Central memory CD8-positive, alpha-beta T cell (primary cell): ENCODE results near the gene DSP.

Experiments
- ATAC-seq: fragments of 150-1000 bp; cut with Tn5 transposase; replicated peaks from 2 replicates; pipeline ENCODE4 v1.10.0; 2022; ENCODE audit warnings: mild to moderate bottlenecking, moderate FRiP score, moderate number of reproducible peaks; ENCODE audit not compliant: poor library complexity, severe bottlenecking; ENCODE audit errors: extremely low read depth
- DNase-seq, 2 donors: peaks; one replicate each; pipeline ENCODE4 v3.0.0; 2021; ENCODE audit warnings: low spot score in 2 of 2
- H3K27ac Mint-ChIP-seq: one replicate; pipeline ENCODE4 v1.8.0; 2022; ENCODE audit warnings: low read depth, mild to moderate bottlenecking, moderate library complexity, mixed read lengths
- H3K27me3 Mint-ChIP-seq: one replicate; pipeline ENCODE4 v1.8.0; 2022; ENCODE audit warnings: mixed read lengths
- H3K36me3 Mint-ChIP-seq: one replicate; pipeline ENCODE4 v1.8.0; 2022; ENCODE audit warnings: mild to moderate bottlenecking, moderate library complexity, mixed read lengths; ENCODE audit not compliant: insufficient read depth
- H3K4me1 Mint-ChIP-seq: one replicate; pipeline ENCODE4 v1.8.0; 2022; ENCODE audit warnings: mixed read lengths
- H3K4me3 Mint-ChIP-seq: one replicate; pipeline ENCODE4 v1.8.0; 2022; ENCODE audit warnings: mild to moderate bottlenecking, moderate library complexity, mixed read lengths
- H3K9me3 Mint-ChIP-seq: one replicate; pipeline ENCODE4 v1.8.0; 2022; ENCODE audit warnings: mixed read lengths

The DSP gene

DNA sequence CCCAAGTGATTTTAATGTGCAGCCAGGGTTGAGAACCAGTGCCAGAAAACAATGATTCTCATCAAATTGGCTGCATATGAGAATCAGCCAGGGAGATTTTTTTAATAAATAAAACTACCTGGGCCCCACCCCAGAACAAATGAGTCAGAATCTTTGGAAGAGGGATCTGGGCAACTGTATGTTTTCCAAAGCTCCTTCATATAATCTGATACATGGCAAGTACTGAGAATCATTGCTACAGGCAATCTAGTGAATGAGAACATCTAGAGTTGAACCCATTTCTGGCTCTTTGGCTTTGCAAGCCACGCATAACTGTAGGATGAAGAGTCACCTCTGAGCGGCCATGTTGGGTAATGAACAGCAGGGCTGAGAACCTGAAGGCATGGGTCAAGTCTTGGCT lies 26.1 kb upstream of the DSP start:
- DNase-seq (no peak), ATAC-seq (no peak)
- Mint-ChIP-seq H3K9me3 (no peaks in the 10 kb centered on the region), H3K4me3 (no peak overlapping the region), H3K4me1 (no peaks in the 10 kb centered on the region), H3K36me3 (peaks cover 1% of the 10 kb centered on the region), H3K27ac (no peak overlapping the region), H3K27me3 (peaks cover 36% of the 10 kb centered on the region)

DNA sequence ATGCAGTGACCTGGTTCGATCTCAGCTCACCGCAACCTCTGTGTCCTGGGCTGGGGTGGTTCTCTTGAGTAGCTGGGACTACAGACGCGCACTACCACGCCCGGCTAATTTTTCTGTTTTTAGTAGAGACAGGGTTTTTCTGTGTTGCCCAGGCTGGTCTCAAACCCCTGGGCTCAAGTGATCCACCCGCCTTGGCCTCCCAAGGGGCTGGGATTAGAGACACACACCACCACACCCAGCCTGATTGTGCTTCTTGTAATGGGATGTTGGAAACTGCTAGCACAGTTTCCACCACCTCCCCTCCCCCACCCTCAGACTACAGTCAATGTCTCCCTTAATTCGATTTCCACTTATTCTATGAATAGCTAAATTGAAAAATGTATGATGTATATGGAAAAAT lies 22.6 kb upstream of the DSP start:
- Mint-ChIP-seq H3K27me3 (peaks cover 14% of the 10 kb centered on the region), H3K9me3 (no peaks in the 10 kb centered on the region), H3K36me3 (peaks cover 1% of the 10 kb centered on the region), H3K27ac (no peak overlapping the region), H3K4me1 (no peaks in the 10 kb centered on the region), H3K4me3 (no peak overlapping the region)
- DNase-seq (no peak), ATAC-seq (no peak)

DNA sequence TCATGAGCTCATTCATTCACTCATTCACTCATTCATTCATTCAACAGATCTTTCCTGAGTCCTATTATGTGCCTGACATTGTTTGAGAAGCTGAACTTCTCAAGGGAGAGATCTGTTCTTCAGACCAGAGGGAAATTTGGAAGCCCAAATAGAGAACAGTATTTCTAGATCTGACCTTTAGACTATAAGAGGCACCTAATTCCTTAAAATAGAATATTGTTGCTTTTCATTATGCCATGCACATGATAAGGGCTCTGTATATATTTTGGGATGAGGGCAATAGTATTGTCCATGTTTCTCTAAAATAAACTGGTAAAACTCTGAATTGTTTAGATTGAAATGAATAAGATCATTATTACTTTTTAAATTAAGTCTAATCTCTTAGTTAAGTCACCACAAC lies 18.6 kb upstream of the DSP start:
- no peaks in the 10 kb centered on the region for H3K4me1 Mint-ChIP-seq
- H3K36me3 Mint-ChIP-seq = peaks cover 1% of the 10 kb centered on the region
- H3K27me3 Mint-ChIP-seq = peaks cover 48% of the 10 kb centered on the region
- ATAC-seq = no peak
- no peaks in the 10 kb centered on the region for H3K9me3 Mint-ChIP-seq
- no peak overlapping the region for H3K27ac Mint-ChIP-seq
- no peak for DNase-seq
- no peak overlapping the region for H3K4me3 Mint-ChIP-seq

DNA sequence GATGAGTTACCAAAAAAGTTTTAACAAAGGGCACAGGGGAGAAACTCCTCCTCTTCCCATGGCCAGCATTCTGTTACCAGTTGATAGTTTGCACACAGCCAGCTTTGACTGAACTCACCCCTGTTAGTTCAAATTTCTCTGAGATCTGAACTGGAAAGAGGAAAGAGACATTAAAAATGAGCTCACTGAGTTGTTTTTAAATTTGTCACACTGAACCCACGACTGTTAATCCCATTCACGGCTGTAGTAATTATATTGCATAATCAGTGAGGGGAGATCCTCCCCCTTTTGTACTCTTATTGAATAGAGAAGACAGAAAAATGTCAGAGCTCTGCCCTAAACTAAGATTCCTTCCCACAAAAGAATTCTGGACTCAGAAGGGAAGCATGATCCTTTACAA lies 17.5 kb upstream of the DSP start:
- ATAC-seq (no peak), DNase-seq (no peak)
- no peak overlapping the region for H3K27ac Mint-ChIP-seq
- peaks cover 1% of the 10 kb centered on the region for H3K36me3 Mint-ChIP-seq
- no peaks in the 10 kb centered on the region for H3K9me3 Mint-ChIP-seq
- peaks cover 59% of the 10 kb centered on the region for H3K27me3 Mint-ChIP-seq
- H3K4me3 Mint-ChIP-seq = no peak overlapping the region
- no peaks in the 10 kb centered on the region for H3K4me1 Mint-ChIP-seq

GRCh38 chr6:7526755-7527154 lies 14.7 kb upstream of the DSP start:
- Mint-ChIP-seq H3K4me1 (no peaks in the 10 kb centered on the region), H3K27ac (no peak overlapping the region), H3K27me3 (peaks cover 65% of the 10 kb centered on the region), H3K9me3 (no peaks in the 10 kb centered on the region), H3K4me3 (no peak overlapping the region), H3K36me3 (no peaks in the 10 kb centered on the region)
- ATAC-seq (no peak), DNase-seq (no peak)

DNA sequence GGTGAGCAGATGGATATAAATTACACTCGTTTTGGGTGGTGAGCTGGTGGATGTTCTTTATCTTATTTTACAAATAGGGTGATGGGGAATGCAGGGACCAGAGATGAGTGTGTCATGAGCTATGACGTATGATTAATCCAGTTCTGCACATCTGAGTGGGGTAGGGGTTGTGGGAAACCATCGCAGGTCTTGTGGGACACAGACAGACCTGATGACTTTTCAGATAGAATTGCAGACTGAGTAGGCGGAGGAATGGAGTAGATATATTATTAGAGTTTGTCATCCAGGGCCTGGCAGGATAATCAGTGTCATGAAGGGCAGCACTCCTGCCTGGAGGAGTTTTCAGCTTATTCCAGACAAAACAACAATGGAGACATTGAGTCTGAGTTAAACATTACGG lies 12.9 kb upstream of the DSP start:
- peaks cover 65% of the 10 kb centered on the region for H3K27me3 Mint-ChIP-seq
- H3K27ac Mint-ChIP-seq = no peak overlapping the region
- DNase-seq = no peak
- no peaks in the 10 kb centered on the region for H3K4me1 Mint-ChIP-seq
- no peaks in the 10 kb centered on the region for H3K9me3 Mint-ChIP-seq
- no peaks in the 10 kb centered on the region for H3K36me3 Mint-ChIP-seq
- no peak overlapping the region for H3K4me3 Mint-ChIP-seq
- ATAC-seq = no peak

- no peaks in the 10 kb centered on the region for H3K9me3 Mint-ChIP-seq
- H3K4me3 Mint-ChIP-seq = no peak overlapping the region
- H3K27ac Mint-ChIP-seq = no peak overlapping the region
- no peaks in the 10 kb centered on the region for H3K36me3 Mint-ChIP-seq
- H3K4me1 Mint-ChIP-seq = no peaks in the 10 kb centered on the region
- ATAC-seq (no peak), DNase-seq (no peak)
- peaks cover 65% of the 10 kb centered on the region for H3K27me3 Mint-ChIP-seq
Observed at GRCh38 chr6:7529141-7529540, 12.3 kb upstream of the DSP start.

DNA sequence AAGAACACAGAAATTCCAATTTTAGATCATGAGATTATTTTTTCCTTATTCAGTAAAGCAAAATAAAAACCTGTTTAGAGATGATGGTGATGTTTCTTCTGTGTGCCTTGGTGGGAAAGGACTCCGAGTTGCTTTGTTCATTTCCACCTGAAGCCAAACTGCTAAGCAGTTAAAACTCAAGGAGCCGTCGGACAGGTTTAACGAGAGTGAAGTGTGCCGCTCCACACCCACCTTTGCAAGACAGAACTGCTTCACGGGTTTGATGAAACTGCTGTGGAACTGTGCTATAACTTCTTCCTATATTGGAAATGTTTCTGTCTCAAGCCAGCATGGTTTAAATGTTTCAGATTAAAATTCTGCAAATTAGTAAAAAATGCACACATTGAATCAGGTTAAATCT lies 9.2 kb upstream of the DSP start:
- Mint-ChIP-seq H3K27me3 (peaks cover 54% of the 10 kb centered on the region), H3K9me3 (no peaks in the 10 kb centered on the region), H3K4me1 (no peaks in the 10 kb centered on the region), H3K4me3 (no peak overlapping the region), H3K27ac (no peak overlapping the region), H3K36me3 (no peaks in the 10 kb centered on the region)
- DNase-seq = no peak
- ATAC-seq = no peak

- no peaks in the 10 kb centered on the region for H3K4me1 Mint-ChIP-seq
- no peak overlapping the region for H3K4me3 Mint-ChIP-seq
- no peak for ATAC-seq
- H3K36me3 Mint-ChIP-seq = no peaks in the 10 kb centered on the region
- H3K27ac Mint-ChIP-seq = no peak overlapping the region
- H3K9me3 Mint-ChIP-seq = no peaks in the 10 kb centered on the region
- H3K27me3 Mint-ChIP-seq = peaks cover 54% of the 10 kb centered on the region
- DNase-seq = no peak
Observed at GRCh38 chr6:7532821-7533220, 8.7 kb upstream of the DSP start.

DNA sequence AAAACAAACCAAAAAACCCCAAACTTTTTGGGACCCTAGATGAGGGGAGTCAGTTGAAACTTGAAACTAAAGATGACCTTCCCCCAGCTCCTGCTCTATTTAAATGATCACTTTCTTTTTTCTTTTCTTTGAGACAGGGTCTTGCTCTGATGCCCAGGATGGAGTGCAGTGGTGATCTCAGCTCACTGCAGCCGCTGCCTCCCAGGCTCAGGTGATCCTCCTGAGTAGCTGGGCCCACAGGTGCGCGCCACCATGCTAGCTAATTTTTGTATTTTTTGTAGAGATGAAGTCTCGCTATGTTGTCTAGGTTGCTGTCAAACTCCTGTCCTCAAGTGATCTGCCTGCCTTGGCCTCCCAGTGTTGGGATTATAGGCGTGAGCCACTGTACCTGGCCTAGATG lies 7.3 kb upstream of the DSP start:
- ATAC-seq (no peak), DNase-seq (no peak)
- Mint-ChIP-seq H3K4me3 (no peak overlapping the region), H3K27ac (no peak overlapping the region), H3K9me3 (no peaks in the 10 kb centered on the region), H3K27me3 (peaks cover 54% of the 10 kb centered on the region), H3K4me1 (no peaks in the 10 kb centered on the region), H3K36me3 (no peaks in the 10 kb centered on the region)

DNA sequence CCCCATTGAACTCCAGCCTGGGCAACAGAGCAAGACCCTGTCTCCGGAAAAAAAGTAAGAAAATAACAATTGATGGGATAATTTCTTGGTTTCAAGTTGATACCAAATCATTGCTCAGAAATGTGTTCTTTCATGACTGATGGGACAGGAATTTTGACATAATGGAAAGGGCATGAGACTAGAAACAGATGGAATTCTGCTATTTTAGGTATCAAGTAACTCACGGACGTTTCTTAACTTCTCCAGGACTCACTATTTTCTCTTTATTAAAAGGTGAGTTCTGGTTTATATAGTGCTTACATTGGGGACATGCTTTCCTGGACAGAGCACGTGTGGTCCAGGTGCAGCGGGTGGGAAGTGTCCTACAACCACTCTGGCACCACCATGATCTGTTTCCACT lies 6.0 kb upstream of the DSP start:
- no peak for ATAC-seq
- no peak for DNase-seq
- Mint-ChIP-seq H3K4me1 (no peaks in the 10 kb centered on the region), H3K27ac (no peak overlapping the region), H3K36me3 (no peaks in the 10 kb centered on the region), H3K9me3 (no peaks in the 10 kb centered on the region), H3K27me3 (peaks cover 54% of the 10 kb centered on the region), H3K4me3 (no peak overlapping the region)

DNA sequence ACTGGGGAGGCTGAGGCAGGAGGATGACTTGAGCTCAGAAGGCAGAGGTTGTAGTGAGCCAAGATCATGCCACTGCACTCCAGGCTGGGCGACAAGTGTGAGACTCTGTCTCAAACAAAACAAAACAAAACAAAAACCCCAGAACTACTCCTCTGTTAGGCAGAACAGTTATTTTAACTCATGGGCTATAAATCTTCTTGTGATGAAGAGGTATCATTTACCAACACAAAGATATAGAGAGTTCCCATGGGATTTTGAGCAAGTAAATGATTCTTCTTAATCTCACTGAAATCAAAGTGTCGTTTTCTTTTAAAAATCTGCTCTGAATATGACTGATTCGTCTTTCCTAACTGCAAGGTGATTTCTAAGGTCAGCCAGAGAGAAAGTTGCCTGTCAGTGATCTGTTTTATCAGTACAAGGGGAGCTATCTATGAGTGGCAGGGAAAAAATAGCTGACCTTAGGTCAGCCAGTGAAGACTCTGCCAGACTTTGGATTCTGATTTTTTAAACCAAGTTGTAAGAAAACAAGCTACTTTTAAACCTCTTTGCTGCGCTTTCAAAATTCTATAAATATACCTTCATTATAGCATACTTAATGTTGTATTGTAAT lies 3.8 kb upstream of the DSP start:
- no peaks in the 10 kb centered on the region for H3K36me3 Mint-ChIP-seq
- DNase-seq = no peak
- ATAC-seq = no peak
- H3K27me3 Mint-ChIP-seq = peaks cover 67% of the 10 kb centered on the region
- no peak overlapping the region for H3K27ac Mint-ChIP-seq
- no peak overlapping the region for H3K4me3 Mint-ChIP-seq
- no peaks in the 10 kb centered on the region for H3K9me3 Mint-ChIP-seq
- peaks cover 5% of the 10 kb centered on the region for H3K4me1 Mint-ChIP-seq

GRCh38 chr6:7538484-7538883 lies 3.0 kb upstream of the DSP start:
- ATAC-seq (no peak), DNase-seq (no peak)
- Mint-ChIP-seq H3K27me3 (peaks cover 75% of the 10 kb centered on the region), H3K4me1 (peaks cover 5% of the 10 kb centered on the region), H3K36me3 (peaks cover 2% of the 10 kb centered on the region), H3K4me3 (no peak overlapping the region), H3K9me3 (no peaks in the 10 kb centered on the region), H3K27ac (no peak overlapping the region)

- H3K36me3 Mint-ChIP-seq = peaks cover 2% of the 10 kb centered on the region
- H3K4me3 Mint-ChIP-seq = peak overlapping the region; percentile 42
- H3K27me3 Mint-ChIP-seq = peaks cover 94% of the 10 kb centered on the region
- no peak for DNase-seq
- no peak overlapping the region for H3K27ac Mint-ChIP-seq
- no peak for ATAC-seq
- H3K4me1 Mint-ChIP-seq = peaks cover 5% of the 10 kb centered on the region
- H3K9me3 Mint-ChIP-seq = no peaks in the 10 kb centered on the region
Observed at GRCh38 chr6:7540595-7540994, 876 bp upstream of the DSP start.
